AG04450 (cell line): ENCODE measurements around the gene SMARCC2. TPM values are rescaled to one million over a fixed set of nuclear protein-coding genes. Genes with fewer than 3 reads are reported as not detected.
A peak's percentile ranks its signal among the peaks of the same experiment; 100 is the strongest.

ENCODE experiments used
- CTCF ChIA-PET: fragments of 300-600, 350-600 bp; formaldehyde crosslinking; extraction: SDS; loops from one replicate; lab custom pipeline; 2022; ENCODE audit warnings: antibody characterized with exemption, inconsistent platforms; lab: Charles Lee
- POLR2A ChIA-PET: fragments of 350-600 bp; formaldehyde crosslinking; extraction: SDS; loops from one replicate; lab custom pipeline; 2021; ENCODE audit warnings: antibody characterized with exemption, inconsistent platforms; lab: Yijun Ruan, JAX
- DNase-seq: peaks from one replicate; pipeline ENCODE4 v3.0.0-alpha.2; 2011; ENCODE audit warnings: low read depth, low spot score
- H3K27ac ChIP-seq: one replicate; pipeline ENCODE4 v1.5.1; 2012; ENCODE audit warnings: low read depth, low read length, control low read depth
- H3K27me3 ChIP-seq: one replicate; pipeline ENCODE4 v1.6.0; 2012; ENCODE audit warnings: low read length; ENCODE audit not compliant: control insufficient read depth, insufficient read depth
- H3K4me3 ChIP-seq: 2 replicates; pipeline ENCODE4 v1.5.1; 2011; ENCODE audit warnings: mild to moderate bottlenecking, low read depth, low read length, control low read depth
- H3K9me3 ChIP-seq: 2 replicates; pipeline ENCODE4 v1.5.1; 2012; ENCODE audit warnings: low read length; ENCODE audit not compliant: control insufficient read depth, insufficient read depth
- CTCF ChIP-seq: IDR thresholded peaks from 2 replicates; pipeline ENCODE4 v1.5.1; 2011; ENCODE audit warnings: low read depth, low read length, control low read depth, inconsistent platforms
- polyA plus RNA-seq: library from polyadenylated mRNA; depleted of rRNA; stranded (reverse); fragments of >200 nt; gene quantifications from 2 replicates; pipeline ENCODE4 v1.2.3, GENCODE V29; 2011

The SMARCC2 gene
- polyA plus RNA-seq, 1 experiment, result 90.2 TPM

DNA sequence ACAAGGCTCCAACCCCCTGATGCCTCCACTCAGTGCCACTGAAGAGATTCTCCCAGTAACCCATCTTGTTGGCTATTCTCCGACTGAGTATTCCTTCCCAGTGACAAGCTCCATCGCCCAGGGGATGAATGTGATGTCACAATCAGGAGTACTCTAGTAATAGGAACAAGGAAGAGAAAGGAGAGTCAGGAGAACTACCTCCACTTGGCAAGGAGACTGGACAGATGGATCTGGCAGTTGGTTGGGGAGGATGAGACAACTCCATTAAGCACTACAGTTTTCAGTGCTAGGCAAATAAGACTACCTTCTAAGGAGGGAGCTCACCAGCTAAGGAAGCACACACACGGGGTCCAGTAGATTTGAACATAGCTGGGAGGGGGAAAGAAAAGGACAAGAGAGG, 27.2 kb upstream of the SMARCC2 start:
- Histone ChIP-seq H3K27ac (no peak overlapping the region), H3K4me3 (no peak overlapping the region), H3K9me3 (no peaks in the 10 kb centered on the region), H3K27me3 (no peaks in the 10 kb centered on the region)
- no peak for DNase-seq
- CTCF ChIA-PET, result interaction anchor here (0.5 to 1.7 kb wide), 3 partner anchors 10 to 1416 kb away, joined by 8 to 12 read pairs (median 9); partner anchors contain the start of genes B4GALNT1 and SMARCC2
- no peak for TF ChIP-seq CTCF
- POLR2A ChIA-PET, result interaction anchor here (0.5 kb wide), 1 partner anchor 69 kb away, joined by 4 read pairs; no protein-coding TSS in a partner anchor

DNA sequence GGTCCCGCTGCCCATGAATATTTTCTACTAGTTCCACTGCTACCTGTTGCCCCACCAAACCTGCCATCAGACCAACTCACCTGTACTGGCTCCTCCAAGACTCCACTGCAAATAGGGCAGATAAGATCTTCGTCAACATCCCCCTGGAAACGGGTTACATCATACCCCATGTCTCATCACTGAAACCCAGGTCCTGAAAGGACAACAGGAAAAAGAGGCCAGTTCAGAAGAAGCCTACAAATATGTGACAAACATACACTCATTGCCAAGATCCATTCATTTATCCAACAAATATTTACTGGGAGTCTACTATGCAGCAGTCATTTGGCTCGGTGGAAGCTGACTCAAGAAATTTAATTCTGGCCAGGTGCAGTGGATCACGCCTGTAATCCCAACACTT, 24.6 kb upstream of the SMARCC2 start:
- no peak for TF ChIP-seq CTCF
- ChIA-PET CTCF (interaction anchor here (0.7 to 1.4 kb wide), 2 partner anchors 22 to 140 kb away, joined by 3 to 5 read pairs; no protein-coding TSS in a partner anchor), POLR2A (no interaction called here)
- H3K27ac ChIP-seq, result no peak overlapping the region
- no peak overlapping the region for H3K4me3 ChIP-seq
- H3K27me3 ChIP-seq, result no peaks in the 10 kb centered on the region
- DNase-seq, result no peak
- H3K9me3 ChIP-seq, result no peaks in the 10 kb centered on the region

DNA sequence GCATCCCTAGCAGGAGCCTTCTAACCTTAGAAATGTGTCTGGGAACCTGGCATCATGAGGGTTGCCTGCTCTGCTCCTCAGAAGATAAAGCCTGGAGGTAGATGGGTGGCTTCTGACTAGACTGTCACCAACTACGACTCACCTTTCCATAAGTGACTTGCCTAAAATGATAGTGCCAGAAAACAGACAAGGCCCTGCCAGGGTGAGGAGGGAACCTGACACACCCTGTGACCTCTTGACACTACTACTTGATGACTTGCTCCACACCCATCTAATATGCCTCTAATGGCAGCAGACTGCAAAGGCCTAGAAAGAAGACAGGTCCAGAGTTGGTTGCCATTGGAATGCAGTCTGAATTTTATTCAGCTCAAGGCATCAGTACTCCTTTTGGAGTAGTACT, 23.1 kb upstream of the SMARCC2 start:
- H3K27ac ChIP-seq, result no peak overlapping the region
- H3K4me3 ChIP-seq, result no peak overlapping the region
- no peak for DNase-seq
- no peaks in the 10 kb centered on the region for H3K9me3 ChIP-seq
- ChIA-PET POLR2A (interaction anchor here (0.6 kb wide), 1 partner anchor 49 kb away, joined by 5 read pairs; no protein-coding TSS in a partner anchor), CTCF (interaction anchor here (0.7 to 1.6 kb wide), 4 partner anchors 15 to 205 kb away, joined by 3 to 4 read pairs (median 4); no protein-coding TSS in a partner anchor)
- no peak for TF ChIP-seq CTCF
- no peaks in the 10 kb centered on the region for H3K27me3 ChIP-seq

GRCh38 chr12:56208006-56208405, 18.7 kb upstream of the SMARCC2 start:
- ChIA-PET POLR2A (interaction anchor here (4.1 kb wide), 1 partner anchor 14 kb away, joined by 20 read pairs; the partner anchor contains the start of gene RNF41), CTCF (interaction anchor here (0.5 to 5.3 kb wide), 4 partner anchors 11 to 19 kb away, joined by 3 to 37 read pairs (median 4); partner anchors contain the start of genes RNF41 and SMARCC2)
- TF ChIP-seq CTCF, result no peak
- H3K9me3 ChIP-seq, result no peaks in the 10 kb centered on the region
- no peak overlapping the region for H3K27ac ChIP-seq
- H3K4me3 ChIP-seq, result no peak overlapping the region
- no peaks in the 10 kb centered on the region for H3K27me3 ChIP-seq
- DNase-seq, result no peak

DNA sequence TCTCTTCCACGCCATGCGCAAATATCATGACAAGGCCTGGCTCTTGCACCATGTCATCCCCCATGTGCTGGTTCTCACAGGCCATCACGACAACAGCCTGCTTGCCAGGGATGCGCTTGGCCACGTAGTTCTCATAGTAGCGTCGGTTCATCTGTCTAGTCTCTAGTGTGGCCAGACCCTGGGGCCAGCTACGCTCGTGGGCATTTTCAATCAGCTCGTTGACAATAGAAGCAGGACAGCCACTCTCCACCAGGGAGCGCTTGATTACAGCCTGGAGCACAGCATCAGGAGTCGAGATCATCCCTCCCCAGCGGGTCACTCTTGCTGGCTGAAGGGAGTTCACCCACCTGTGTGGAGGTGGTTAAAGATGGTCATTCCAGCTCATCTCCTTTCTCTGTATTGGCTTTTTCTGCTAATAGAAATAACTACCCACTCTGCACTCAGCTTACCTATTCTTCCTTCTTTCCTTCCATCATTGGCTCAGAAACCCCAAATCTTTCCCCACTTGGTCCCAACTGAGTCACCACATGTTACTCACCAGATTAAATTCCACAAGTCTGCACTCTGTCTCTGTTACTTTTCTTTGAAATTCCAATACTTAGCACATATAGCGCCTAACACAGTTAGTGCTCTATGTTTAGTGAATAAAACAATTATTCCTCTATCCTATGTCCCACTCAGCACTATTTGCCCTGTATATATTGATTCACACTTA, 17.3 kb upstream of the SMARCC2 start:
- no peaks in the 10 kb centered on the region for H3K9me3 ChIP-seq
- no peak overlapping the region for H3K27ac ChIP-seq
- ChIA-PET CTCF (interaction anchor here (0.6 to 5.3 kb wide), 6 partner anchors 10 to 129 kb away, joined by 3 to 37 read pairs (median 5); partner anchors contain the start of genes RNF41 and SMARCC2), POLR2A (interaction anchor here (1.5 to 4.1 kb wide), 2 partner anchors 10 to 15 kb away, joined by 6 to 20 read pairs; partner anchors contain the start of gene RNF41)
- no peak overlapping the region for H3K4me3 ChIP-seq
- DNase-seq, result no peak
- H3K27me3 ChIP-seq, result no peaks in the 10 kb centered on the region
- peak; percentile 65 for TF ChIP-seq CTCF
